ENCODE measurements around the gene RARRES2. TPM values are rescaled to one million over a fixed set of nuclear protein-coding genes. Genes with fewer than 3 reads are reported as not detected.

Gene RARRES2
- total RNA-seq, 2 donors from 2014 or later: 76.4 to 102 TPM

DNA sequence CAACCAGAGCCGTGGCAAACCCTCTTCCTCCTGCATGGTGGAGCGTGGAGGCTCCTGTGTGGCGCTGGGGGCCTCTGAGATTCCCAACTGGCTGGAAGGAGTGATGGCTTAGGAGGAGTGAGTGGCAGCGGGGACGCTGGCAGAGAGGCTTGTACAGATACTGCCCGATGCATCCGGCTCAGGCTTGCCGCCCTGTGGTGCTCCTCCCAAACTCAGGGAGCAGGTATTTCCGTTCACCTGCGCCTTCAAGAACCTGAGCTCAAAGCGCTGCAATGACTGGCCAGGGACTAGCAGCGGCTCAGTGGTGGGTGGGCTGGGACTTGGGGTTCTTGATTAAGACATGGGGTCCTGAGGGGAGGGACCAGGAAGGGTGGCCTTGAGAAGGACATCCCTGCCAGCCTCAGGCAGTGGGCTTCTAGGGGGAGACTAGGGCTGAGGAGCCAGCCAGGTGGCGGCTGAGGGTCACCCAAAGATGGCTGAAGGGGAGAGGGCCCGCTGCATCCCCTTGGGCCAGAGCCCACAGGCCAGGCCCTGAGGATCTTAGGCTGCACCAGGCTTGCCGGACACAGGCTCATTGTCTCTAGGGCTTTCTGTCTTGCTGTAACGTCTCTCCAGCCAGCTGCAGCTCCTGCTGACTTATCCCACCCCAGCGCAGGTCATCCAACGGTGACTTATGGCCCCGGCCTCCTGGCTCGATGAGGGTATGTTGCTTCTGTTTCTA is 40.9 kb upstream of the RARRES2 start:
- Histone ChIP-seq H3K4me3 (no peak overlapping the region), H3K27me3 (replicated peaks; ENCODE audit: insufficient read depth) (no peaks in the 10 kb centered on the region), H3K27ac (no peak overlapping the region), H3K9me3 (no peaks in the 10 kb centered on the region), H3K4me1 (ENCODE audit: control insufficient read depth in 1 of 2, low read depth in 2 of 2) (peaks cover 5 to 13% of the 10 kb centered on the region in 2 donors), H3K36me3 (no peaks in the 10 kb centered on the region)
- TF ChIP-seq, protein P1, sequence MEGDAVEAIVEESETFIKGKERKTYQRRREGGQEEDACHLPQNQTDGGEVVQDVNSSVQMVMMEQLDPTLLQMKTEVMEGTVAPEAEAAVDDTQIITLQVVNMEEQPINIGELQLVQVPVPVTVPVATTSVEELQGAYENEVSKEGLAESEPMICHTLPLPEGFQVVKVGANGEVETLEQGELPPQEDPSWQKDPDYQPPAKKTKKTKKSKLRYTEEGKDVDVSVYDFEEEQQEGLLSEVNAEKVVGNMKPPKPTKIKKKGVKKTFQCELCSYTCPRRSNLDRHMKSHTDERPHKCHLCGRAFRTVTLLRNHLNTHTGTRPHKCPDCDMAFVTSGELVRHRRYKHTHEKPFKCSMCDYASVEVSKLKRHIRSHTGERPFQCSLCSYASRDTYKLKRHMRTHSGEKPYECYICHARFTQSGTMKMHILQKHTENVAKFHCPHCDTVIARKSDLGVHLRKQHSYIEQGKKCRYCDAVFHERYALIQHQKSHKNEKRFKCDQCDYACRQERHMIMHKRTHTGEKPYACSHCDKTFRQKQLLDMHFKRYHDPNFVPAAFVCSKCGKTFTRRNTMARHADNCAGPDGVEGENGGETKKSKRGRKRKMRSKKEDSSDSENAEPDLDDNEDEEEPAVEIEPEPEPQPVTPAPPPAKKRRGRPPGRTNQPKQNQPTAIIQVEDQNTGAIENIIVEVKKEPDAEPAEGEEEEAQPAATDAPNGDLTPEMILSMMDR (IDR thresholded peaks at IDR 0.05): no peak
- no peak for ATAC-seq (ENCODE audit: insufficient number of reproducible peaks, low FRiP score, low read depth)
- DNase-seq (ENCODE audit: low spot score): no peak

DNA sequence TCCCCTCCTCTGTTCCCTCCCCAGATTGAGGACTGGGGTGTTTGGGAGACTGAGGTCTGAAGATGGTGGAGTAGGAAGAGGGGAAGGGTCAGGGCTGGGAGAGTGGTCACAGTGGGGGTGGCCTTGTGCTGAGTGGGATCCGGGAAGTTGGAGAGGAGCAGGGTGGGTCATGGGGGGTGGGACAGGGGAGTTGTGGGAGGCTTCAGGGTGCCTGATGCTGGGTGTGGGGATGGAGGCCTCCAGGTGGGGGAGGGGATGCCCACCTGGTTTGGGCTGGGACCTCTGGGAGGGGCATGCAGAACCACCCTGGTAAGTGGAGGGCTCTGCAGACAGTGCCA is 40.3 kb upstream of the RARRES2 start:
- TF ChIP-seq, protein P1 (IDR thresholded peaks at IDR 0.05): no peak

DNA sequence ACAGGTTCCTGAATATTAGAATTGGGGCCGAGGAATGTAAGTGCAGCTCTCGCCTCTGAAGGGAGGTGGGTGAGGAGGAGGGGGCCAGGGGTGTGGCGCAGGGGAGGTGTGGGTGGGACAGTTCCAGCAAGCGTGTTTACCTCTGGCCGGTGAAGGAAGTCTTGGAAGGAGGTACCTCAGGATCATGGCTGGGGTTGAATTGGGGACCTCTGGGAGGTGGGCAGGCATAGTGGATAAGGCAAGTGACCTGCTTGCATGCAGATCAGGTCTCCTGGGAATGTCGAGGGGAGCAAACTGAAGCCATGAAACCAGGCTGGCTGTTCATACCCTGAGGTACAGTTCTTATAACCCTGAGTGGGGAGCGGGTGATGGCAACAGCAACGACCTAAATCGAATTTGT is 39.7 kb upstream of the RARRES2 start:
- DNase-seq (ENCODE audit: low spot score) (no peak), ATAC-seq (ENCODE audit: insufficient number of reproducible peaks, low FRiP score, low read depth) (no peak)
- H3K27ac ChIP-seq: no peak overlapping the region
- H3K4me1 ChIP-seq (ENCODE audit: control insufficient read depth in 1 of 2, low read depth in 2 of 2): peaks cover 5 to 13% of the 10 kb centered on the region in 2 donors
- H3K4me3 ChIP-seq: no peak overlapping the region
- no peaks in the 10 kb centered on the region for H3K36me3 ChIP-seq
- no peaks in the 10 kb centered on the region for H3K9me3 ChIP-seq
- no peaks in the 10 kb centered on the region for H3K27me3 ChIP-seq (replicated peaks; ENCODE audit: insufficient read depth)
- TF ChIP-seq, protein P1 (IDR thresholded peaks at IDR 0.05): no peak

More for the DNA sequence above, 40.3 kb upstream of the RARRES2 start:
- H3K36me3 ChIP-seq: no peaks in the 10 kb centered on the region
- H3K4me3 ChIP-seq: no peak overlapping the region
- peaks cover 5 to 13% of the 10 kb centered on the region in 2 donors for H3K4me1 ChIP-seq (ENCODE audit: control insufficient read depth in 1 of 2, low read depth in 2 of 2)
- DNase-seq (ENCODE audit: low spot score): no peak
- no peak for ATAC-seq (ENCODE audit: insufficient number of reproducible peaks, low FRiP score, low read depth)
- no peaks in the 10 kb centered on the region for H3K9me3 ChIP-seq
- H3K27ac ChIP-seq: no peak overlapping the region
- no peaks in the 10 kb centered on the region for H3K27me3 ChIP-seq (replicated peaks; ENCODE audit: insufficient read depth)

DNA sequence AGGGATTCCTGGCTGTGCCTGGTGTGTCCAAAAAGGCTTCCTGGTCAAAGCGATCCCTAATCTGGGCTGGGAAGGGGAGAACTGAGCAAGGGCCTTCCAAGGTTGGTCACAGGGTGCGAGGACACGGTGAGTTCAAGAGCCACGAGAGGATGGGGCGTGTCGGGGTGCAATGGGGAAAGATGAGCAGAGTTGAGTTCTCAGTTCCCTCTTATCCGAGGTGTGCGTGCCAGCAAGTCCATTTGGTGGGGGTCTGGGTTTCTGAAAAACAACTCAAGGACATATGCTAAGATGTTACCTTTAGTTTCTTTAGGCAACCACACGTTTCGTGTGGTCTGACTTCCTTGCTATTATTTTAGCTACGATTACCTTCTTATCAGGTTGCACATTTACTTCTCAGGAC is 39.0 kb upstream of the RARRES2 start:
- Histone ChIP-seq H3K27me3 (replicated peaks; ENCODE audit: insufficient read depth) (no peaks in the 10 kb centered on the region), H3K9me3 (no peaks in the 10 kb centered on the region), H3K36me3 (no peaks in the 10 kb centered on the region), H3K4me3 (peak overlapping the region; percentile 77), H3K27ac (no peak overlapping the region), H3K4me1 (ENCODE audit: control insufficient read depth in 1 of 2, low read depth in 2 of 2) (peaks cover 5 to 13% of the 10 kb centered on the region in 2 donors)
- DNase-seq (ENCODE audit: low spot score) (no peak), ATAC-seq (ENCODE audit: insufficient number of reproducible peaks, low FRiP score, low read depth) (no peak)
- TF ChIP-seq, protein P1 (IDR thresholded peaks at IDR 0.05): no peak

DNA sequence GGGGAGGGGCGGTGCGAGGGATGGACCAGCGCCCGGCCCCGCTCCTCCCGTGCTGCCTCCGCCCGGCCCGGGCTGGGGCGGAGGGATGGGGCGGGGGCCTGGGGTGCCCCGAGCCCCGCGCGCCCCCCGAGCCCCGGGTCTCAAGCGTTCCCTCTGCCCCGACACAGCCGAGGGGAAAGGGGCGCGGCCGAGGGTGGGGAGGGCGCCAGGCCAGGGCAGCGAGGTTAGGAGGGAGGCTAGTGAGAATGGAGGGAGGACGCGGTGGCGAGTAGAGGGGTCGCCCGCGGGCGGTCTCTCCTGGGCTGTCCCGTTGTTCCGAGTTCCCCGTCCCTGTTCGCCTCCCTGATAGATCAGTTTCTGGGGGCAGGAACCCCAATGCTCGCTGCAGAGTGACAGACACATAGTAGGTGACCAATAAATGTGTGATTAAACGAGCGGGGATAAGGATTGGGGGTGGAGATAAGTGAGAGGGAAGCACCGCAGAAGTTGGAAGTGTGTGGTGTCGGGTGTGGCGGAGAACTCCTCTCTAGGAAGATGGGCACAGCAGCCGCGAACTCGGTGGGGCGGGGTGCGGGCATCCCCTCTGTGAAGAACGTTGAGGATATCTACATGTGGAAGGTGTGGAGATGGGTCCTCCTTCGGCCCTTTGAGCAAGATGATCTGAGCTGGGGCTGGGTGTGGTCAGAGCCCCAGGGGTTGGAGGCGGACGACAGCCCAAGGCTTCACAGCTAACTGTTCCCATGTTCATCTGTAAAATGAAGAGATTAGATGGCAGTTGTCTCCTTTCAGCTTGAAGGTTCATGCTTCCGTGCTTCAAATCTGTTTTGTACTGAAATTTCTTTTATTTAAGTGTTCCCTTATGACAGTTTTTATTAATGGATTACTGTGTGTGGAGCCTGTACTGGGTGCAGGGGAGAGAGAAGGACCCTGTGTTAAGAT is 38.3 kb upstream of the RARRES2 start:
- peak; percentile 42 for ATAC-seq (ENCODE audit: insufficient number of reproducible peaks, low FRiP score, low read depth)
- H3K27ac ChIP-seq: peak overlapping the region; percentile 72 to 84
- H3K4me1 ChIP-seq (ENCODE audit: control insufficient read depth in 1 of 2, low read depth in 2 of 2): peaks cover 5 to 13% of the 10 kb centered on the region in 2 donors
- no peak for DNase-seq (ENCODE audit: low spot score)
- no peaks in the 10 kb centered on the region for H3K9me3 ChIP-seq
- TF ChIP-seq, protein P1 (IDR thresholded peaks at IDR 0.05): no peak
- H3K36me3 ChIP-seq: peaks cover under 1% of the 10 kb centered on the region
- H3K4me3 ChIP-seq: peak overlapping the region; percentile 77
- H3K27me3 ChIP-seq (replicated peaks; ENCODE audit: insufficient read depth): no peaks in the 10 kb centered on the region

All from thoracic aorta (tissue), 2 donors.